Retinal pigment epithelial cell (primary cell): Measurements from ENCODE around the gene OGT.

ENCODE experiments used
- DNase-seq: peaks from one replicate; pipeline ENCODE4 v3.0.0-alpha.2; 2010; ENCODE audit warnings: low read depth
- H3K4me3 ChIP-seq: 2 replicates; pipeline ENCODE4 v1.5.1; 2011; ENCODE audit warnings: mild to moderate bottlenecking, low read length, control low read depth, moderate library complexity
- TF ChIP-seq, protein P1 (sequence below): conservative IDR thresholded peaks from 2 replicates; pipeline ENCODE4 v1.5.1; 2011; ENCODE audit warnings: low read depth, low read length, control low read depth, inconsistent platforms

Gene OGT

DNA sequence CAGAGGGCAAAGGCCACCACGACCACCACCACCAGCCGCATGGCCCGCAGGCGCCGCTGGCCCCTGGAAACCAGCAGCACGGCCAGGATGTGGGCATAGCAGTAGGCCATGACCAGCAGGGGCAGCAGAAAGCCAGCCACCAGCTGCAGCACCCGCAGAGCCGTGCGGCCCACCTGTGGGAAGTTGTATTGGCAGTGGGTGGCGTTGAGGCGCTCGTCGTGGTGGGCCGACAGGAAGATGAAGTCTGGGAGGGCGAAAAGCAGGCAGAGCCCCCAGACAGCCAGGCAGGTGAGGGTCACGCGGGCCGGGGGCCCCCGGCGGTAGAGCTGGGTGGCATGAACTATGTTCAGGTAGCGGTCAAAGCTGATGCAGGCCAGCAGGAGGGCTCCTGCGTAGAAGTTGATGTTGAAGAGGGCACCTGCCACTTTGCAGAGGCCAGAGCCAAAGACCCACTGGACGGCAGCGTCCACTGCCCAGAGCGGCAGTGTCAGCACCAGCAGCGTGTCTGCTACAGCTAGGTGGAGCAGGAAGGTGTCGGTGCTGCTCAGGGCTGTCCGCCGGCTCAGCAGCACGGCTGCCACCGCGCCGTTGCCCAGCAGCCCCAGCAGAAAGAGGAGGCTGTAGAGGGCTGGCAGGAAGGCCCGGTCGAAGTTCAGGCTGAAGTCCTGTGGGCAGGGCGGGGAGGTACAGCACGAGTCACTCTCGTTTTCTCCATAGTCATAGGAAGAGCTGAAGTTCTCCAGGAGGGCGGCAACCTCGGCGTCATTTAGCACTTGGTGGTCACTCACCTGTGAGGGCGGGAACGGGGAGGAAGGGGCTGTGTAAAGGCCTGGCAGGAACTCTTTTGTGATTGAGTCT is 84.0 kb downstream of the OGT start:
- no peak for DNase-seq
- TF ChIP-seq, protein P1, sequence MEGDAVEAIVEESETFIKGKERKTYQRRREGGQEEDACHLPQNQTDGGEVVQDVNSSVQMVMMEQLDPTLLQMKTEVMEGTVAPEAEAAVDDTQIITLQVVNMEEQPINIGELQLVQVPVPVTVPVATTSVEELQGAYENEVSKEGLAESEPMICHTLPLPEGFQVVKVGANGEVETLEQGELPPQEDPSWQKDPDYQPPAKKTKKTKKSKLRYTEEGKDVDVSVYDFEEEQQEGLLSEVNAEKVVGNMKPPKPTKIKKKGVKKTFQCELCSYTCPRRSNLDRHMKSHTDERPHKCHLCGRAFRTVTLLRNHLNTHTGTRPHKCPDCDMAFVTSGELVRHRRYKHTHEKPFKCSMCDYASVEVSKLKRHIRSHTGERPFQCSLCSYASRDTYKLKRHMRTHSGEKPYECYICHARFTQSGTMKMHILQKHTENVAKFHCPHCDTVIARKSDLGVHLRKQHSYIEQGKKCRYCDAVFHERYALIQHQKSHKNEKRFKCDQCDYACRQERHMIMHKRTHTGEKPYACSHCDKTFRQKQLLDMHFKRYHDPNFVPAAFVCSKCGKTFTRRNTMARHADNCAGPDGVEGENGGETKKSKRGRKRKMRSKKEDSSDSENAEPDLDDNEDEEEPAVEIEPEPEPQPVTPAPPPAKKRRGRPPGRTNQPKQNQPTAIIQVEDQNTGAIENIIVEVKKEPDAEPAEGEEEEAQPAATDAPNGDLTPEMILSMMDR: no peak
- H3K4me3 ChIP-seq: no peak overlapping the region

- H3K4me3 ChIP-seq: no peak overlapping the region
- no peak for DNase-seq
- TF ChIP-seq, protein P1: no peak
Observed at GRCh38 chrX:71617742-71618141, 84.8 kb downstream of the OGT start.

GRCh38 chrX:71618303-71618721 is 85.4 kb downstream of the OGT start, which contains the start of gene CXCR3:
Gene CXCR3, minus strand, starts transcription at chrX:71618511. Its CDS starts 62 bp downstream, at chrX:71618449.
- TF ChIP-seq, protein P1: no peak
- H3K4me3 ChIP-seq: no peak within 1 kb of the TSS
- DNase-seq: no peak

- TF ChIP-seq, protein P1: no peak
- H3K4me3 ChIP-seq: no peak overlapping the region
Observed at GRCh38 chrX:71618787-71619186, 85.9 kb downstream of the OGT start.

DNA sequence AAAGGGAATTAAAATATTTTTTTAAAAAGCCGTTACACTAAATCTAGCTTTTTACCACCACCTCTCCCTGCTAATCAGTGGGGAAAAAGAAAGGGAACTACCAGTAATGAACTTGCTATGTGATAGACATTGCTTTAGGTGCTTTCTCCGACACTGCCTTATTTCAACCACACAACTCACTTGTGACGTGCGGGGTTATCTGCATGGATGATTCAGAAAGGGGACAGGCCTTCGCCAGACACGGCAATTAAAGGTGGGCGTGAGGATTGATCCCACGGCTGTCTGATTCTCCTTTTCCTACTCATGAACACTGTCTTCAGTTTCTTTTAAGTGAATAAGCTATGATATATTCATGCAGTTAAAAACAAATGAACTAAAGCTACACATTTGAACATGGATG is 86.3 kb downstream of the OGT start:
- no peak for DNase-seq
- no peak overlapping the region for H3K4me3 ChIP-seq
- TF ChIP-seq, protein P1: no peak

More at GRCh38 chrX:71618787-71619186, 85.9 kb downstream of the OGT start:
- DNase-seq: no peak

DNA sequence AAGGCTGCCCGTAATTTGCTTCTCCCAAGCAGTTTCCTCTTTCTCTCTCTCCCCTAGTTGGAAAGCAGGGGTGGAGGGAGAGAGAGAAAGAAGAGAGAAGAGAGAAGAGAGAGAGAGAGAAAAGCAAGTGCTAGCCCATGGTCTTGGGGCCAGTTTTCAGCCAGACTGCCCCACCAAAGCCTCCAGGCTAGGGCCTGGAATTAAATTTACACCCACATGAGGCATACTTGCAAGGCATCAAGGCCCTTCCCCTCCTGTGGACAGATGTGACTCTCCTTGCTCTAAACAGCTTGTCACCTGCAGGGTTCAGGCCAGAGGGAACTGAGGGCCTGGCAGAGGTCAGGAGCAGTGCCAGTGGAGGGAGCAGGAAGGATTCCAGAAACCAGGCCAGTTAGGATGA is 87.1 kb downstream of the OGT start:
- TF ChIP-seq, protein P1: no peak
- DNase-seq: no peak
- no peak overlapping the region for H3K4me3 ChIP-seq

DNA sequence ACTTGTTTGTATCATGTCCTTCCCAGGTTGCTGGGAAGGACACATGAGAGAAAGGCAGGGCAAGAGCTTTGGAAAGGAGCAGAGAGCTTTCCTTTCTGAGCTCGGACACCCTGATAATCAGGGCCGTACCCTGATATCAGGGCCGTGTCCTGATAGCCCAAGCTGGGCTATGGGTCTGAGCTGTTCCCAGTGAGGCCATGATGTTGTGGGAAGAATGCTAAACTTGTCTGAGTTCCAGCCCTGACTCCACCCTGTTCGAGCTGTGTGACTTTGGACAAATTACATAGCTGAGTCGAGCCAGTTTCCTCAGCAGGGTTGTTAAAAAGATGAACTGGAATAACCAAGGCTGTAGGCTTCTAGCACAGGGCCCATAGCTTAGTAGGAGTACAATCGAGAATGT is 88.7 kb downstream of the OGT start:
- TF ChIP-seq, protein P1: no peak
- H3K4me3 ChIP-seq: no peak overlapping the region
- no peak for DNase-seq
